Prostate gland (tissue), 2 donors: ENCODE data around the gene FAF1.

Source experiments
- POLR2A ChIP-seq: fragments of 450-650 bp; IDR thresholded peaks from one replicate; pipeline ENCODE4 v1.6.1; 2016; ENCODE audit warnings: antibody characterized with exemption, mild to moderate bottlenecking
- TF ChIP-seq, protein P1 (sequence below), 4 experiments: fragments of 200-600 bp in 2 of 4; fragments of 450-650 bp in 2 of 4; sonication (generic) in 2 of 4; IDR thresholded peaks; 1 replicate in 3 of 4; 2 replicates in 1 of 4; pipeline ENCODE4 v1.5.1; 2016 to 2019; ENCODE audit warnings: antibody characterized with exemption in 4 of 4, mild to moderate bottlenecking in 2 of 4, moderate library complexity in 2 of 4

- TF ChIP-seq POLR2A: no peak
- TF ChIP-seq, protein P1, sequence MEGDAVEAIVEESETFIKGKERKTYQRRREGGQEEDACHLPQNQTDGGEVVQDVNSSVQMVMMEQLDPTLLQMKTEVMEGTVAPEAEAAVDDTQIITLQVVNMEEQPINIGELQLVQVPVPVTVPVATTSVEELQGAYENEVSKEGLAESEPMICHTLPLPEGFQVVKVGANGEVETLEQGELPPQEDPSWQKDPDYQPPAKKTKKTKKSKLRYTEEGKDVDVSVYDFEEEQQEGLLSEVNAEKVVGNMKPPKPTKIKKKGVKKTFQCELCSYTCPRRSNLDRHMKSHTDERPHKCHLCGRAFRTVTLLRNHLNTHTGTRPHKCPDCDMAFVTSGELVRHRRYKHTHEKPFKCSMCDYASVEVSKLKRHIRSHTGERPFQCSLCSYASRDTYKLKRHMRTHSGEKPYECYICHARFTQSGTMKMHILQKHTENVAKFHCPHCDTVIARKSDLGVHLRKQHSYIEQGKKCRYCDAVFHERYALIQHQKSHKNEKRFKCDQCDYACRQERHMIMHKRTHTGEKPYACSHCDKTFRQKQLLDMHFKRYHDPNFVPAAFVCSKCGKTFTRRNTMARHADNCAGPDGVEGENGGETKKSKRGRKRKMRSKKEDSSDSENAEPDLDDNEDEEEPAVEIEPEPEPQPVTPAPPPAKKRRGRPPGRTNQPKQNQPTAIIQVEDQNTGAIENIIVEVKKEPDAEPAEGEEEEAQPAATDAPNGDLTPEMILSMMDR (IDR thresholded peaks at IDR 0.05): no peak
Observed at GRCh38 chr1:50522691-50523342, 437.2 kb downstream of the FAF1 start.
